Tibial artery (tissue), 4 donors: ENCODE data around the gene AATF.
A peak's percentile ranks its signal among the peaks of the same experiment; 100 is the strongest.

Source experiments
- DNase-seq, 2 donors: peaks; one replicate each; pipeline ENCODE4 v3.0.0-alpha.2; 2019
- H3K27ac ChIP-seq, 2 donors: fragments of 200-600 bp; sonication (generic) in 1 of 2; 1 replicate in 1 of 2; 2 replicates in 1 of 2; pipeline ENCODE4 v1.5.1; 2018 to 2019; ENCODE audit warnings: mild to moderate bottlenecking in 1 of 2
- H3K27me3 ChIP-seq, 2 donors: fragments of 200-600 bp; sonication (generic) in 1 of 2; one replicate each; pipeline versions ENCODE4 v1.5.1 to v1.6.0; 2016 to 2019
- H3K36me3 ChIP-seq, 3 donors: fragments of 200-600 bp; sonication (generic) in 2 of 3; one replicate each; pipeline ENCODE4 v1.5.1; 2016 to 2019; ENCODE audit warnings: mild to moderate bottlenecking in 2 of 3
- H3K4me1 ChIP-seq, 4 donors: fragments of 200-600 bp; sonication (generic) in 2 of 4; 1 replicate in 3 of 4; 2 replicates in 1 of 4; pipeline ENCODE4 v1.5.1; 2016 to 2019
- H3K4me3 ChIP-seq, 2 donors: fragments of 200-600 bp; sonication (generic) in 1 of 2; 1 replicate in 1 of 2; 2 replicates in 1 of 2; pipeline ENCODE4 v1.5.1; 2018 to 2019; ENCODE audit warnings: mild to moderate bottlenecking in 2 of 2
- H3K9me3 ChIP-seq, 3 donors: fragments of 200-600 bp; sonication (generic) in 1 of 3; one replicate each; pipeline ENCODE4 v1.5.1; 2016 to 2019
- intact Hi-C: fragments of 100-400 bp; cut with DNase I; formaldehyde crosslinking; loops from one replicate; pipeline ENCODE4 v1.15.0; 2023; ENCODE audit warnings: low total_unique reads
- TF ChIP-seq, protein P1 (sequence below), 2 experiments: fragments of 200-600 bp in 1 of 2; fragments of 450-650 bp in 1 of 2; IDR thresholded peaks; one replicate each; pipeline ENCODE4 v1.5.1; 2017 to 2019; ENCODE audit warnings: antibody characterized with exemption in 2 of 2, mild to moderate bottlenecking in 1 of 2, moderate library complexity in 1 of 2

AATF gene

GRCh38 chr17:36934692-36935630 is 13.8 kb upstream of the AATF start:
- Histone ChIP-seq H3K4me3 (peak overlapping the region in 1 of 2 donors; percentile 21), H3K9me3 (no peaks in the 10 kb centered on the region), H3K27me3 (peaks cover 40 to 100% of the 10 kb centered on the region in 2 donors), H3K4me1 (peaks cover 4 to 81% (median 73%) of the 10 kb centered on the region in 4 donors), H3K27ac (no peak overlapping the region), H3K36me3 (no peaks in the 10 kb centered on the region)
- no peak for DNase-seq
- TF ChIP-seq, protein P1, sequence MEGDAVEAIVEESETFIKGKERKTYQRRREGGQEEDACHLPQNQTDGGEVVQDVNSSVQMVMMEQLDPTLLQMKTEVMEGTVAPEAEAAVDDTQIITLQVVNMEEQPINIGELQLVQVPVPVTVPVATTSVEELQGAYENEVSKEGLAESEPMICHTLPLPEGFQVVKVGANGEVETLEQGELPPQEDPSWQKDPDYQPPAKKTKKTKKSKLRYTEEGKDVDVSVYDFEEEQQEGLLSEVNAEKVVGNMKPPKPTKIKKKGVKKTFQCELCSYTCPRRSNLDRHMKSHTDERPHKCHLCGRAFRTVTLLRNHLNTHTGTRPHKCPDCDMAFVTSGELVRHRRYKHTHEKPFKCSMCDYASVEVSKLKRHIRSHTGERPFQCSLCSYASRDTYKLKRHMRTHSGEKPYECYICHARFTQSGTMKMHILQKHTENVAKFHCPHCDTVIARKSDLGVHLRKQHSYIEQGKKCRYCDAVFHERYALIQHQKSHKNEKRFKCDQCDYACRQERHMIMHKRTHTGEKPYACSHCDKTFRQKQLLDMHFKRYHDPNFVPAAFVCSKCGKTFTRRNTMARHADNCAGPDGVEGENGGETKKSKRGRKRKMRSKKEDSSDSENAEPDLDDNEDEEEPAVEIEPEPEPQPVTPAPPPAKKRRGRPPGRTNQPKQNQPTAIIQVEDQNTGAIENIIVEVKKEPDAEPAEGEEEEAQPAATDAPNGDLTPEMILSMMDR (IDR thresholded peaks at IDR 0.05) = no peak
- intact Hi-C loops = no loop called here

DNA sequence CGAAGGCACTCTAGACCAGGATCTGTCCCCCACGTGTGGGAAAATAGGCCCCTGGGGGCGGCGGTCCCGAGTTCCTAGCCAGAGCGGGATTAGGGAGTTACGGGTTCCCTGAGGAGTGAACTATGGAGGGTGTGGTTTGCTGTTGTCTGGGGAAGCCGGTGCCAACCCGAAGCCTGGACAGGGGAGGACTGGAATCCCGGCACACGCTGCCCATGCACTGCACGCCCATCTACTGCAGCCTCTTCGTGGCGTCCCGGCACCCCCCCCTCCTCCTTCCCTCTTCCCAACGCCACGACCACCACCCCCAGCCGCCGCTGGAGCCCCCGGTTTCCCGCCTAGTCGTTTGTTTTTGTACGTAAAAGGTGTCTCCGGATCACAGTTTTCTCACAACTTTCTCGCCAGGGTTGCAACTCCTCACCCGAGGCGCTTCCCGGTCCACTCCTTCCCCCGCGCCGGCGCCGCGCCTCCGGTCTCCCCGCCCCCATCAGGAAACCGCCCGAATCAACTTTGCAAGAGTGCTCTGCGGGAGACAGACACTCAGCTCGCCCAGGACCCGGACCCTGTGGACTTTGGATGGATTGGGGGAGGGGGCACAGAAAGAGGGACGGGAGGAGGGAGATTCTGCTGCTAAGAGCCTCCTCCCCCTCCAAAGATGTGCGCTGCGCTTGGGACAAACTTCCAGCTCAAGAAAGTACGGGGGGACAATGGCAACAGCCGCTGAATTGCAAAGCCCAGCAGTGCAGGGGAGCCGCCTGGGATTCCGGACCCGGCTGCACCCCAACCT is 12.9 kb upstream of the AATF start:
- Histone ChIP-seq H3K4me1 (peaks cover 4 to 89% (median 73%) of the 10 kb centered on the region in 4 donors), H3K27ac (no peak overlapping the region), H3K9me3 (no peaks in the 10 kb centered on the region), H3K27me3 (peaks cover 40 to 100% of the 10 kb centered on the region in 2 donors), H3K4me3 (peak overlapping the region in 1 of 2 donors; percentile 23), H3K36me3 (no peaks in the 10 kb centered on the region)
- TF ChIP-seq, protein P1 (IDR thresholded peaks at IDR 0.05) = no peak
- no peak for DNase-seq
- intact Hi-C loops = no loop called here

DNA sequence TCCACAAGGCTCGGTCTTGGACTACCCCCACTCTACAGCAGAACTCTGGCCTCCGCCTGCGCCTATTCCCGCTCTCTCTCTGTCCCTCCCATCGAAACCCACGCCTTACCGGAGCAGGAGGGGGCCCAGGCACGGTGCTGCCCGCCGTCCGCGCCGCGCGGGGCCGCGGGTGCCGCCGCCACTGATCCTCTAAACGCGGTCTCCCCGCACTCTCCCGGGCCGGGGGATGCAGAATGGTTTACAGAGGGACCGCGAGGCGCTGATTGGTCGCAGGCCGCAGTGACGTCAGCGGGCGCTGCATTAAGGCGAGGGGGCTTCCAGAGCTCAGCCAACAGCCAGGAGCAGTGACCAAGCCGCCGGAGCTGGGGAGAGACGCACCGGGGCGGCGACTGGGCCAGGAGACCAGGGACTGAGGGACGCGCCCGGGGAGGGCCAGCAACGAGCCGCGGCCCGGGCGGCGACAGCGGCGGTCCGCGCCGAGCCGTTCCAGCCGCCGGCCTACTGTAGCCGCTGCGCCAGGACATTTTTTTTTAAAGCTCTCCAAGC is 12.2 kb upstream of the AATF start:
- no peak for DNase-seq
- Histone ChIP-seq H3K36me3 (no peaks in the 10 kb centered on the region), H3K9me3 (no peaks in the 10 kb centered on the region), H3K4me1 (peaks cover 4 to 89% (median 73%) of the 10 kb centered on the region in 4 donors), H3K4me3 (peak overlapping the region in 1 of 2 donors; percentile 23), H3K27me3 (peaks cover 40 to 100% of the 10 kb centered on the region in 2 donors), H3K27ac (no peak overlapping the region)
- TF ChIP-seq, protein P1 (IDR thresholded peaks at IDR 0.05) = no peak
- intact Hi-C loops = no loop called here

GRCh38 chr17:36937001-36937958 is 11.5 kb upstream of the AATF start, which contains the start of gene LHX1:
LHX1 (plus strand) TSS chr17:36937475; CDS start chr17:36938198, 723 bp downstream.
- Histone ChIP-seq H3K27me3 (peaks cover 37 to 100% of the 10 kb centered on the region in 2 donors), H3K4me1 (peaks cover 4 to 88% (median 71%) of the 10 kb centered on the region in 4 donors), H3K4me3 (peak within 1 kb of the TSS in 1 of 2 donors; percentile 23), H3K27ac (no peak within 1 kb of the TSS), H3K36me3 (no peaks in the 10 kb centered on the region), H3K9me3 (no peaks in the 10 kb centered on the region)
- no peak for DNase-seq
- TF ChIP-seq, protein P1 (IDR thresholded peaks at IDR 0.05) = no peak
- intact Hi-C loops = no loop called here
